GM12878 (cell line): ENCODE results near the gene CCDC136. TPM values are rescaled to one million over a fixed set of nuclear protein-coding genes. Genes with fewer than 3 reads are reported as not detected.

Experiments
- ATAC-seq: fragments of 200-7000 bp; cut with Tn5 transposase; 3 replicates; pipeline ENCODE4 v1.9.1; 2020; ENCODE audit warnings: mild to moderate bottlenecking, moderate library complexity
- BruUV-seq: library from RNA; stranded (reverse); fragments of 400-500 nt; replicated peaks from 2 replicates; lab custom pipeline; 2021; lab: Mats Ljungman, UMichigan
- CTCF ChIA-PET: fragments of 300-600 bp; sonication (Branson Sonifier 250); formaldehyde crosslinking; extraction: SDS; loops from one replicate; lab custom pipeline; 2021; ENCODE audit warnings: inconsistent platforms; lab: Yijun Ruan, JAX
- POLR2A ChIA-PET: fragments of 350-600 bp; formaldehyde crosslinking; extraction: SDS; loops from one replicate; lab custom pipeline; 2021; ENCODE audit warnings: inconsistent platforms; lab: Charles Lee
- RAD21 ChIA-PET: fragments of 300-600 bp; sonication (Branson Sonifier 250); formaldehyde crosslinking; loops from one replicate; lab custom pipeline; 2023; ENCODE audit warnings: antibody characterized with exemption; ENCODE audit not compliant: unreplicated experiment; lab: Charles Lee
- SMC1A ChIA-PET: fragments of 300-600 bp; sonication (Branson Sonifier 250); formaldehyde crosslinking; loops from one replicate; lab custom pipeline; 2023; ENCODE audit not compliant: unreplicated experiment, uncharacterized antibody; lab: Charles Lee
- DNase-seq: peaks from one replicate; pipeline ENCODE4 v3.0.0-alpha.2; 2011; ENCODE audit warnings: low read depth, low spot score
- FAIRE-seq: peaks from 3 replicates; lab custom pipeline; 2011; peaks lifted over from hg19 to GRCh38; lab: Jason Lieb, UNC
- H2AFZ ChIP-seq: 2 replicates; pipeline ENCODE4 v1.6.0; 2011; ENCODE audit warnings: low read depth, low read length, control low read depth; ENCODE audit not compliant: control insufficient read depth
- H3K27ac ChIP-seq: 2 replicates; pipeline ENCODE4 v1.5.1; 2011; ENCODE audit warnings: control low read depth; ENCODE audit not compliant: control insufficient read depth, insufficient read depth
- H3K27me3 ChIP-seq, 2 experiments: replicated peaks in 1 of 2; 2 replicates each; pipeline versions ENCODE4 v1.6.0 to v1.6.1; 2011; ENCODE audit warnings: low read length in 1 of 2; ENCODE audit not compliant: control insufficient read depth in 2 of 2, insufficient read depth in 2 of 2
- H3K36me3 ChIP-seq, 2 experiments: 2 replicates each; pipeline ENCODE4 v1.5.1; 2011; ENCODE audit warnings: low read length in 1 of 2; ENCODE audit not compliant: control insufficient read depth in 2 of 2, insufficient read depth in 2 of 2
- H3K4me1 ChIP-seq: 2 replicates; pipeline ENCODE4 v1.6.1; 2011; ENCODE audit warnings: mild to moderate bottlenecking, low read length, moderate library complexity, mixed read lengths; ENCODE audit not compliant: control insufficient read depth, insufficient read depth
- H3K4me2 ChIP-seq: 2 replicates; pipeline ENCODE4 v1.6.0; 2011; ENCODE audit warnings: control low read depth; ENCODE audit not compliant: control insufficient read depth, insufficient read depth
- H3K4me3 ChIP-seq: fragments of 200-600 bp; sonication (generic); 2 replicates; pipeline ENCODE4 v1.5.1; 2016
- H3K79me2 ChIP-seq: 2 replicates; pipeline ENCODE4 v1.6.0; 2011; ENCODE audit warnings: low read length; ENCODE audit not compliant: control insufficient read depth, insufficient read depth
- H3K9ac ChIP-seq: 2 replicates; pipeline ENCODE4 v1.8.0; 2011; ENCODE audit warnings: low read length, control low read depth, mixed read lengths; ENCODE audit not compliant: control insufficient read depth, insufficient read depth
- H3K9me3 ChIP-seq: replicated peaks from 3 replicates; pipeline ENCODE4 v1.5.1; 2011; ENCODE audit warnings: mild to moderate bottlenecking, low read length; ENCODE audit not compliant: control insufficient read depth, insufficient read depth
- H4K20me1 ChIP-seq: 2 replicates; pipeline ENCODE4 v1.6.0; 2011; ENCODE audit not compliant: control insufficient read depth, insufficient read depth
- ASH2L ChIP-seq: fragments of 300-600, 200-600 bp; sonication (generic); IDR thresholded peaks from 2 replicates; pipeline ENCODE4 v1.6.1; 2017; ENCODE audit warnings: low read depth, mild to moderate bottlenecking, borderline replicate concordance
- GATAD2B ChIP-seq: fragments of 450-650 bp; conservative IDR thresholded peaks from 2 replicates; pipeline ENCODE4 v1.6.1; 2017; ENCODE audit warnings: low read depth, mild to moderate bottlenecking, moderate library complexity
- HDAC6 ChIP-seq: fragments of 200-600 bp; sonication (generic); IDR thresholded peaks from one replicate; pipeline ENCODE4 v1.8.0; 2017; ENCODE audit warnings: antibody characterized with exemption; ENCODE audit not compliant: unreplicated experiment
- PAX5 ChIP-seq: IDR thresholded peaks from 2 replicates; pipeline ENCODE4 v1.6.1; 2011; ENCODE audit warnings: low read depth, low read length, borderline replicate concordance
- PBX3 ChIP-seq: IDR thresholded peaks from 2 replicates; pipeline ENCODE4 v1.6.1; 2011; ENCODE audit warnings: mild to moderate bottlenecking, low read depth, low read length, moderate library complexity; ENCODE audit not compliant: insufficient replicate concordance
- SIN3A ChIP-seq: IDR thresholded peaks from 2 replicates; pipeline ENCODE4 v1.6.1; 2012; ENCODE audit warnings: low read depth, low read length, improper control_type of control experiment
- SRF ChIP-seq, 2 experiments: IDR thresholded peaks; 2 replicates each; pipeline ENCODE4 v1.6.1; 2011; ENCODE audit warnings: low read depth in 2 of 2, low read length in 2 of 2, mild to moderate bottlenecking in 1 of 2, moderate library complexity in 1 of 2
- SUZ12 ChIP-seq: fragments of 200-600 bp; sonication (generic); IDR thresholded peaks from one replicate; pipeline ENCODE4 v1.6.1; 2018; ENCODE audit warnings: antibody characterized with exemption, mild to moderate bottlenecking; ENCODE audit not compliant: unreplicated experiment
- ZNF207 ChIP-seq: fragments of 450-650 bp; IDR thresholded peaks from 2 replicates; pipeline ENCODE4 v1.6.1; 2014; ENCODE audit warnings: antibody characterized with exemption, mild to moderate bottlenecking, borderline replicate concordance
- ZNF217 ChIP-seq: fragments of 450-650 bp; IDR thresholded peaks from 2 replicates; pipeline ENCODE4 v1.6.1; 2017; ENCODE audit warnings: antibody characterized with exemption, mild to moderate bottlenecking
- ZNF274 ChIP-seq: IDR thresholded peaks from one replicate; pipeline ENCODE4 v1.8.0; 2011; ENCODE audit not compliant: insufficient read length, insufficient read depth
- WGBS: methylation state at CpG from one replicate; pipeline ENCODE4 v1.1.6; 2016; ENCODE audit warnings: low lambda C conversion rate; ENCODE audit not compliant: insufficient replicate concordance, insufficient coverage; ENCODE audit errors: missing lambda C conversion rate; 5-methylcytosine and 5-hydroxymethylcytosine counted together
- in situ Hi-C: fragments of 300-500 bp; cut with MboI; formaldehyde crosslinking; loops from 9 replicates; pipeline ENCODE4 v1.14.3; 2018; ENCODE audit warnings: mixed read lengths
- intact Hi-C: fragments of 100-400 bp; cut with micrococcal nuclease; formaldehyde crosslinking; loops from one replicate; pipeline ENCODE4 v1.14.2; 2022; ENCODE audit not compliant: unreplicated experiment
- polyA plus RNA-seq, 11 experiments: library from polyadenylated mRNA; depleted of rRNA in 4 of 11; unstranded in 6 of 11; stranded (reverse) in 5 of 11; fragments of >200 nt; fragmentation: Nextera tagmentation in 4 of 11; fragmentation: Illumina TruSeq in 1 of 11; extraction: Ambion mirVana in 4 of 11; extraction: Trizol in 1 of 11; gene quantifications; 1 replicate in 1 of 11; 2 replicates in 10 of 11; pipeline versions ENCODE4 v1.2.1 to v1.2.3, GENCODE V29; 2011 to 2016; ENCODE audit warnings: inconsistent platforms in 2 of 11, missing spikeins in 2 of 11, low read depth in 1 of 11
- total RNA-seq, 4 experiments: library from RNA; depleted of rRNA in 3 of 4; stranded (reverse); fragments of >200 nt in 3 of 4; fragmentation: Illumina TruSeq in 1 of 4; extraction: Trizol in 1 of 4; gene quantifications; 2 replicates each; pipeline versions ENCODE4 v1.2.1 to v1.2.3, GENCODE V29; 2013 to 2021
- TF ChIP-seq, protein P1 (sequence below): fragments of 150-350 bp; IDR thresholded peaks from 2 replicates; pipeline ENCODE4 v1.6.1; 2014; ENCODE audit warnings: mild to moderate bottlenecking, low read depth, low read length

The CCDC136 gene
- total and polyA plus RNA-seq, 10 of the 15 experiments (the other 5 are each of a cell fraction or from before 2014, with no cell fraction given): 0.32 to 4.8 (median 1.5) TPM

DNA sequence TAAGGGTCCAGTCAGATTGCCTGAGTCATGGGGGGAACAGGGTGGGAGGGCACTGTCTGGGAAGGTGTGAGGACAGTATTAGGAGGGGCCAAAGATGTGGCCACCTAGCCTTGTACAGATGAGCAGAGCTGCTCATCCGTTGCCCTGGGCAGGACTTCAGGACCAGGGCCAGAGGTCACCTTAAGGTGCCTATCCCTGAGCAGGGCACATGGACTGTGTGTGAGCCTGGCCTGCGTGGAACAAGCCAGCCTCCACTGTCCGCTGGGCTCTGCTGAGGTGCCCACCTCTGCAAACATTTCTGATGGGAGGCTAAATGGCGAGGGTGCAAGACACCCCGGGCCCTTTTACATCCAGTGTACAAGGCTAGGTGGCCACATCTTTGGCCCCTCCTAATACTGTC lies 12.8 kb upstream of the CCDC136 start:
- DNase-seq (no peak), ATAC-seq (no peak), FAIRE-seq (no peak)
- ChIA-PET CTCF (no interaction called here), POLR2A (interaction anchor here (0.7 to 1.1 kb wide), 2 partner anchors 9 to 26 kb away, joined by 3 to 5 read pairs; no protein-coding TSS in a partner anchor), RAD21 (no interaction called here), SMC1A (interaction anchor here (1.1 kb wide), 1 partner anchor 28 kb away, joined by 3 read pairs; no protein-coding TSS in a partner anchor)
- Histone ChIP-seq H3K27me3 (no peaks in the 10 kb centered on the region), H3K4me2 (no peak overlapping the region), H3K36me3 (no peaks in the 10 kb centered on the region; a peak in 1 of 4 replicates), H3K9ac (no peak overlapping the region), H3K27ac (no peak overlapping the region), H2AFZ (no peak overlapping the region), H3K4me3 (no peak overlapping the region), H3K9me3 (no peaks in the 10 kb centered on the region; the same call in 2 of the 3 replicates), H4K20me1 (no peaks in the 10 kb centered on the region), H3K4me1 (no peaks in the 10 kb centered on the region), H3K79me2 (no peaks in the 10 kb centered on the region)
- no TSS peak for BruUV-seq
- intact Hi-C loops (no loop called here), in situ Hi-C loops (no loop called here)
- no peak for TF ChIP-seq ZNF217
- TF ChIP-seq ASH2L: no peak
- no peak for TF ChIP-seq SIN3A
- no peak for TF ChIP-seq PBX3
- TF ChIP-seq, protein P1, sequence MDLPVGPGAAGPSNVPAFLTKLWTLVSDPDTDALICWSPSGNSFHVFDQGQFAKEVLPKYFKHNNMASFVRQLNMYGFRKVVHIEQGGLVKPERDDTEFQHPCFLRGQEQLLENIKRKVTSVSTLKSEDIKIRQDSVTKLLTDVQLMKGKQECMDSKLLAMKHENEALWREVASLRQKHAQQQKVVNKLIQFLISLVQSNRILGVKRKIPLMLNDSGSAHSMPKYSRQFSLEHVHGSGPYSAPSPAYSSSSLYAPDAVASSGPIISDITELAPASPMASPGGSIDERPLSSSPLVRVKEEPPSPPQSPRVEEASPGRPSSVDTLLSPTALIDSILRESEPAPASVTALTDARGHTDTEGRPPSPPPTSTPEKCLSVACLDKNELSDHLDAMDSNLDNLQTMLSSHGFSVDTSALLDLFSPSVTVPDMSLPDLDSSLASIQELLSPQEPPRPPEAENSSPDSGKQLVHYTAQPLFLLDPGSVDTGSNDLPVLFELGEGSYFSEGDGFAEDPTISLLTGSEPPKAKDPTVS: no peak
- TF ChIP-seq ZNF274: no peak
- TF ChIP-seq ZNF207: no peak
- no peak for TF ChIP-seq HDAC6
- no peak for TF ChIP-seq PAX5
- no peak for TF ChIP-seq SRF (IDR thresholded peaks at IDR 0.05; ENCODE audit: low read depth in 2 of 2, low read length in 2 of 2)
- no peak for TF ChIP-seq SUZ12
- no peak for TF ChIP-seq GATAD2B
- WGBS: 87% methylated on average over 5 of the region's 5 CpGs
